ENCODE results near the gene HMOX2.

DNA sequence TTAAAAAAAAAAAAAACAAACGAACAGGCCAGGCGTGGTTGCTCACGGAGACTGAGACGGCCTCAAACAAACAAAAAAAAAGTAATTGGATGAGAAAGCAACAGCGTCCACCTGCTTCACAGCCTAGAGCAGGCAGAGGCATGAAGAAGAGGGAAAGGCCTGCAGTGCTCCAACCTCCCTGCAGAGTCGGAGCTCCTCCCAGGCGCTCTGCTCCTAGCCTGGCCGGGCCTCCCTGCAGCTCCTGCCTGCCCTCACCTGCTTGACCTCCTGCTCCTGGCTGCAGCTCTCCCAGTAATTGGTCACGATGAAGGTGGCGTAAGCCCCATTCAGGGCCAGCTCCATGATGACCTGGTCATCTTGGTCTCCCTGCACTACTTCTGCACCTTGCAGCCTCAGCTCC, 7.2 kb upstream of the HMOX2 start:
- TF ChIP-seq, protein P1, sequence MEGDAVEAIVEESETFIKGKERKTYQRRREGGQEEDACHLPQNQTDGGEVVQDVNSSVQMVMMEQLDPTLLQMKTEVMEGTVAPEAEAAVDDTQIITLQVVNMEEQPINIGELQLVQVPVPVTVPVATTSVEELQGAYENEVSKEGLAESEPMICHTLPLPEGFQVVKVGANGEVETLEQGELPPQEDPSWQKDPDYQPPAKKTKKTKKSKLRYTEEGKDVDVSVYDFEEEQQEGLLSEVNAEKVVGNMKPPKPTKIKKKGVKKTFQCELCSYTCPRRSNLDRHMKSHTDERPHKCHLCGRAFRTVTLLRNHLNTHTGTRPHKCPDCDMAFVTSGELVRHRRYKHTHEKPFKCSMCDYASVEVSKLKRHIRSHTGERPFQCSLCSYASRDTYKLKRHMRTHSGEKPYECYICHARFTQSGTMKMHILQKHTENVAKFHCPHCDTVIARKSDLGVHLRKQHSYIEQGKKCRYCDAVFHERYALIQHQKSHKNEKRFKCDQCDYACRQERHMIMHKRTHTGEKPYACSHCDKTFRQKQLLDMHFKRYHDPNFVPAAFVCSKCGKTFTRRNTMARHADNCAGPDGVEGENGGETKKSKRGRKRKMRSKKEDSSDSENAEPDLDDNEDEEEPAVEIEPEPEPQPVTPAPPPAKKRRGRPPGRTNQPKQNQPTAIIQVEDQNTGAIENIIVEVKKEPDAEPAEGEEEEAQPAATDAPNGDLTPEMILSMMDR (IDR thresholded peaks at IDR 0.05; ENCODE audit: low read depth, low read length, poor library complexity, severe bottlenecking): no peak
- TF ChIP-seq EZH2phosphoT487 (IDR thresholded peaks at IDR 0.05; ENCODE audit: borderline replicate concordance, low read length): no peak
